DOHH2 (cell line): ENCODE results near the gene NELFA.

ENCODE experiments used
- H3F3A ChIP-seq: fragments of 200-600 bp; sonication (generic), shearing (Covaris generic); 2 replicates; pipeline ENCODE4 v1.6.0; 2016; ENCODE audit warnings: antibody characterized with exemption, mild to moderate bottlenecking; ENCODE audit not compliant: control insufficient read depth, insufficient read depth
- H3K27ac ChIP-seq: fragments of 200-600 bp; sonication (generic); 2 replicates; pipeline ENCODE4 v1.5.1; 2014; ENCODE audit warnings: low read depth, mild to moderate bottlenecking, low read length, moderate library complexity
- H3K27me3 ChIP-seq: fragments of 200-600 bp; sonication (generic); 2 replicates; pipeline ENCODE4 v1.6.1; 2014; ENCODE audit warnings: mild to moderate bottlenecking, low read length, mixed read lengths; ENCODE audit not compliant: control insufficient read depth
- H3K36me3 ChIP-seq: fragments of 200-600 bp; sonication (generic); 2 replicates; pipeline ENCODE4 v1.6.1; 2014; ENCODE audit warnings: mild to moderate bottlenecking, low read length, moderate library complexity, mixed read lengths; ENCODE audit not compliant: control insufficient read depth
- H3K4me1 ChIP-seq: fragments of 200-600 bp; sonication (generic); 2 replicates; pipeline ENCODE4 v1.6.1; 2014; ENCODE audit warnings: mild to moderate bottlenecking, low read length, mixed read lengths; ENCODE audit not compliant: control insufficient read depth
- H3K4me2 ChIP-seq: fragments of 200-600 bp; sonication (generic); 2 replicates; pipeline ENCODE4 v1.6.0; 2014; ENCODE audit warnings: mild to moderate bottlenecking, low read length, moderate library complexity
- H3K4me3 ChIP-seq: fragments of 200-600 bp; sonication (generic); 2 replicates; pipeline ENCODE4 v1.5.1; 2014; ENCODE audit warnings: mild to moderate bottlenecking, low read length, mixed read lengths
- H3K79me2 ChIP-seq: fragments of 200-600 bp; sonication (generic); 2 replicates; pipeline ENCODE4 v1.6.1; 2014; ENCODE audit warnings: mild to moderate bottlenecking, low read length, mixed read lengths; ENCODE audit not compliant: control insufficient read depth
- H3K9me2 ChIP-seq: fragments of 200-600 bp; sonication (generic); replicated peaks from 2 replicates; pipeline ENCODE4 v1.6.1; 2014; ENCODE audit warnings: mild to moderate bottlenecking, low read length, mixed read lengths; ENCODE audit not compliant: control insufficient read depth
- H3K9me3 ChIP-seq: fragments of 200-600 bp; sonication (generic); 2 replicates; pipeline ENCODE4 v1.6.1; 2014; ENCODE audit warnings: antibody characterized with exemption, low read length, mixed read lengths; ENCODE audit not compliant: control insufficient read depth, insufficient read depth
- H4K20me1 ChIP-seq: fragments of 200-600 bp; sonication (generic); 2 replicates; pipeline ENCODE4 v1.6.0; 2014; ENCODE audit warnings: low read depth, mild to moderate bottlenecking, antibody characterized with exemption, low read length, moderate library complexity; ENCODE audit not compliant: control insufficient read depth, insufficient read depth
- EZH2phosphoT487 ChIP-seq: fragments of 200-600 bp; sonication (generic); IDR thresholded peaks from 2 replicates; pipeline ENCODE4 v1.6.1; 2017; ENCODE audit warnings: borderline replicate concordance, mild to moderate bottlenecking, antibody characterized with exemption, low read length, moderate library complexity, mixed read lengths
- TF ChIP-seq, protein P1 (sequence below): fragments of 200-600 bp; sonication (generic); IDR thresholded peaks from one replicate; pipeline ENCODE4 v1.5.1; 2014; ENCODE audit warnings: antibody characterized with exemption, mild to moderate bottlenecking, low read depth, low read length; ENCODE audit not compliant: poor library complexity, severe bottlenecking

The NELFA gene

GRCh38 chr4:1945912-1946311 is 62.9 kb downstream of the NELFA start:
- Histone ChIP-seq H3K27me3 (no peaks in the 10 kb centered on the region), H3F3A (no peaks in the 10 kb centered on the region), H3K27ac (no peak overlapping the region), H4K20me1 (peaks cover 10% of the 10 kb centered on the region; the same call in 1 of the 2 replicates), H3K9me2 (no peaks in the 10 kb centered on the region), H3K36me3 (peaks cover 91% of the 10 kb centered on the region), H3K9me3 (no peaks in the 10 kb centered on the region), H3K79me2 (peaks cover 5% of the 10 kb centered on the region; the same call in 1 of the 2 replicates), H3K4me1 (no peaks in the 10 kb centered on the region), H3K4me3 (no peak overlapping the region), H3K4me2 (no peak overlapping the region)
- TF ChIP-seq, protein P1, sequence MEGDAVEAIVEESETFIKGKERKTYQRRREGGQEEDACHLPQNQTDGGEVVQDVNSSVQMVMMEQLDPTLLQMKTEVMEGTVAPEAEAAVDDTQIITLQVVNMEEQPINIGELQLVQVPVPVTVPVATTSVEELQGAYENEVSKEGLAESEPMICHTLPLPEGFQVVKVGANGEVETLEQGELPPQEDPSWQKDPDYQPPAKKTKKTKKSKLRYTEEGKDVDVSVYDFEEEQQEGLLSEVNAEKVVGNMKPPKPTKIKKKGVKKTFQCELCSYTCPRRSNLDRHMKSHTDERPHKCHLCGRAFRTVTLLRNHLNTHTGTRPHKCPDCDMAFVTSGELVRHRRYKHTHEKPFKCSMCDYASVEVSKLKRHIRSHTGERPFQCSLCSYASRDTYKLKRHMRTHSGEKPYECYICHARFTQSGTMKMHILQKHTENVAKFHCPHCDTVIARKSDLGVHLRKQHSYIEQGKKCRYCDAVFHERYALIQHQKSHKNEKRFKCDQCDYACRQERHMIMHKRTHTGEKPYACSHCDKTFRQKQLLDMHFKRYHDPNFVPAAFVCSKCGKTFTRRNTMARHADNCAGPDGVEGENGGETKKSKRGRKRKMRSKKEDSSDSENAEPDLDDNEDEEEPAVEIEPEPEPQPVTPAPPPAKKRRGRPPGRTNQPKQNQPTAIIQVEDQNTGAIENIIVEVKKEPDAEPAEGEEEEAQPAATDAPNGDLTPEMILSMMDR = no peak
- no peak for TF ChIP-seq EZH2phosphoT487

DNA sequence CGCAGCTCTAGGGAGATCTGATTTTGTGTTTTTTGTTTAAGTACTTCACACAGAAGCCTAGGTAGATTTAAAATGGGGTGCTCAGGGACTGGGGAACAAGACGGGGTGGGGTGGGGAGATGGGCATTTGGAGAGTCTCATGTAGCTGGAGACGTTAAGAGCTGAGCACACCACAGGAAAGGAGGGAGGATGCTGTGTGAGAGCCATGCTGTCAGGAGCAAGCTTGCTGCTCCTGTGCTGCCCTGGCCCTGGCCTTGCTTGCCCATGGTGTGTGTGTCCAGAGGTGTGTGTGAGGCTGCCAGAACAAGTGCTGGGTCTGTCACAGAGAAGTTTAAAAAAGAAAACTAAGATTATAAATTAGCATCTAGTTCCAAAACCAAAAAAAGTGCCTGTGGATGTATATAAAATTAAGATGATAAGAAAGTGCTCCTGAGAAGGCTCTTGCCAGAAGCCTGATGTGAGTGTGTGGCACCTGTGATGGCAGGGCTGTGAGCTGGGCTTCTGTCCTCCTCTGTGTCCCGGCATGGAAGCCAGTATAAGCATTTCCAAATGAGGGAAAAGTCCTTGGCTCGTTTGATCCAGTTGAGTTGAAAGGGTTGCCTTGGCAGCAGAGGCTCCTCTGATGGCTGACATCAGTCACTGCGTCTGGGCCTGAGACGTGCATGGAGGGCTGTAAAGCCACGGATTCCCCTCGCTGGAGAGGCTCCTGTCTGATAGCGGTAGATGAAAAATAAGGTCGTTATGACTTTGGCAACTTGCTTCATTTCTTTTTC is 63.5 kb downstream of the NELFA start:
- Histone ChIP-seq H3K9me3 (no peaks in the 10 kb centered on the region), H3K4me2 (no peak overlapping the region), H3K4me3 (no peak overlapping the region), H3K27ac (no peak overlapping the region), H3K36me3 (peaks cover 91% of the 10 kb centered on the region), H3K4me1 (no peaks in the 10 kb centered on the region), H4K20me1 (peaks cover 10% of the 10 kb centered on the region; the same call in 1 of the 2 replicates), H3F3A (no peaks in the 10 kb centered on the region), H3K27me3 (no peaks in the 10 kb centered on the region), H3K9me2 (no peaks in the 10 kb centered on the region), H3K79me2 (peaks cover 5% of the 10 kb centered on the region; the same call in 1 of the 2 replicates)
- no peak for TF ChIP-seq EZH2phosphoT487
- TF ChIP-seq, protein P1 = no peak

- H3F3A ChIP-seq = no peaks in the 10 kb centered on the region
- TF ChIP-seq, protein P1 = no peak
- no peak for TF ChIP-seq EZH2phosphoT487
- no peak overlapping the region for H3K4me2 ChIP-seq
- no peak overlapping the region for H3K27ac ChIP-seq
- H3K79me2 ChIP-seq = peaks cover 5% of the 10 kb centered on the region; the same call in 1 of the 2 replicates
- no peak overlapping the region for H3K4me3 ChIP-seq
- no peaks in the 10 kb centered on the region for H3K4me1 ChIP-seq
- no peaks in the 10 kb centered on the region for H3K27me3 ChIP-seq
- H4K20me1 ChIP-seq = peaks cover 10% of the 10 kb centered on the region; the same call in 1 of the 2 replicates
- peaks cover 94% of the 10 kb centered on the region for H3K36me3 ChIP-seq
- no peaks in the 10 kb centered on the region for H3K9me3 ChIP-seq
- H3K9me2 ChIP-seq = no peaks in the 10 kb centered on the region
Measured at GRCh38 chr4:1943928-1944327, 64.8 kb downstream of the NELFA start.
